Measurements from ENCODE around the gene TRAPPC14. TPM values are rescaled to one million over a fixed set of nuclear protein-coding genes. Genes with fewer than 3 reads are reported as not detected.
"Not testable (repeated sequence)": the region's sequence is repeated elsewhere in the genome, so short reads cannot be mapped to it uniquely, and the experiment has no call there.

Gene TRAPPC14
- 9.4 and 14.9 TPM in 2 replicates for total RNA-seq

- H3K4me3 ChIP-seq (ENCODE audit: low read depth, low read length): peak within 1 kb of the TSS; percentile 82
- no peak for TF ChIP-seq CTCF (conservative IDR thresholded peaks at IDR 0.05; ENCODE audit: low read depth, low read length)
- no peak for DNase-seq (ENCODE audit: low read depth)
These were observed at the start of gene TRAPPC14 for GRCh38 chr7:100158229-100159098. Gene TRAPPC14, minus strand, starts transcription at chr7:100158723. Its CDS starts 224 bp downstream, at chr7:100158499.

GRCh38 chr7:100204454-100204853 is 45.9 kb upstream of the TRAPPC14 start:
- TF ChIP-seq CTCF (conservative IDR thresholded peaks at IDR 0.05; ENCODE audit: low read depth, low read length): no peak

GRCh38 chr7:100200693-100201092 is 42.2 kb upstream of the TRAPPC14 start:
- TF ChIP-seq CTCF (conservative IDR thresholded peaks at IDR 0.05; ENCODE audit: low read depth, low read length): no peak
- DNase-seq (ENCODE audit: low read depth): no peak
- H3K4me3 ChIP-seq (ENCODE audit: low read depth, low read length): no peak overlapping the region

More at GRCh38 chr7:100204454-100204853, 45.9 kb upstream of the TRAPPC14 start:
- DNase-seq (ENCODE audit: low read depth): no peak
- H3K4me3 ChIP-seq (ENCODE audit: low read depth, low read length): no peak overlapping the region

GRCh38 chr7:100198266-100198665 is 39.7 kb upstream of the TRAPPC14 start:
- H3K4me3 ChIP-seq (ENCODE audit: low read depth, low read length): no peak overlapping the region
- no peak for TF ChIP-seq CTCF (conservative IDR thresholded peaks at IDR 0.05; ENCODE audit: low read depth, low read length)
- DNase-seq (ENCODE audit: low read depth): no peak

- DNase-seq (ENCODE audit: low read depth); H3K4me3 ChIP-seq (ENCODE audit: low read depth, low read length): not testable (repeated sequence)
These were observed 37.4 kb upstream of the TRAPPC14 start for GRCh38 chr7:100195901-100196322.

GRCh38 chr7:100195222-100195621 is 36.7 kb upstream of the TRAPPC14 start:
- H3K4me3 ChIP-seq (ENCODE audit: low read depth, low read length): no peak overlapping the region
- no peak for TF ChIP-seq CTCF (conservative IDR thresholded peaks at IDR 0.05; ENCODE audit: low read depth, low read length)
- DNase-seq (ENCODE audit: low read depth): no peak

GRCh38 chr7:100192969-100193368 is 34.4 kb upstream of the TRAPPC14 start:
- DNase-seq (ENCODE audit: low read depth): no peak
- no peak overlapping the region for H3K4me3 ChIP-seq (ENCODE audit: low read depth, low read length)
- no peak for TF ChIP-seq CTCF (conservative IDR thresholded peaks at IDR 0.05; ENCODE audit: low read depth, low read length)

- H3K4me3 ChIP-seq (ENCODE audit: low read depth, low read length); DNase-seq (ENCODE audit: low read depth): not testable (repeated sequence)
These were observed 33.8 kb upstream of the TRAPPC14 start for GRCh38 chr7:100192281-100192862.
